ENCODE results near the gene VAMP8.

Gene VAMP8

DNA sequence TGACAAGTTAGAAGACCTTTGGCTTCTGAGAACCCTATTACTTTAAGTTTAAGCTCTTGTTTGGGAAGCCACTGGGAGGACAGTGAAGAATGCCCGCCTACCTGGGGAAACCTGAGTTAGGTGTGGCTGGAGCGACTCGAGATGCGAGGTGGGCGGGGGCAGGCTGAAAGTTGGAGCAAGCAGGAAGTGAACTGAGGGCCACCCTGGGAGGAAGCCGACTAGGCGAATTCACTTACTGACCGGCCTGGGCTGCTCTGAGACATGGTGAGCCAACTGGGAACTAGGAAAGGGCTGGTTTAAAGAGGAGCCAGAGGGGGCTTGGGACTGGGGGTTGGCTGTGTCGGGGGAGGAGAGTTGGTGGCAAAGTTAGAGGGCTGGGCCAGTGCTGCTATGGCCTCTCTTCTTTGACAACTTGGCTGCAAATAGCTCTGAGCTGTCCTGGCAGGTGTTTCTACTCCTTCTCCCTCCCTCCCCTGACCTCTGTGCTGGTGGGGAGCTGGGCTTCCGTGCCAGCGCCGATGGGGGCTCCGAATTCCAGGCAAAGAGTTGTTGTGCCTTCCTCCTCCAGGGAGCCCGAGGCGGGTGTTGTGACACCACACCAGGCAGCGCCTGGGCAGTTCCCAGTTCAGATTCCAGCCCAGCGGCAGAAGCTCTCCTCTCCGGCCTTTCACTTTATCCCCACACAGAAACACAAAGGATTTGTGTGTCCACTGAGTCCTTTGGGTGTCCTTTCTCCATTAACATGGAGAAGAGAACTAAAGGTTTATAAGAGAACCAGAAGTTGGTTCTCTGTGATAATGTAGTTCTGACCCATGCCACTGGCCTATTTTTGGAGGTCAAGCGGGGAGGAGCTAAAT, at the start of gene VAMP8:
TSS of gene VAMP8 (plus strand) at position 201 of the 857 bp plus-strand sequence. CDS start at position 262, 61 bp downstream.
- TF ChIP-seq, protein P1, sequence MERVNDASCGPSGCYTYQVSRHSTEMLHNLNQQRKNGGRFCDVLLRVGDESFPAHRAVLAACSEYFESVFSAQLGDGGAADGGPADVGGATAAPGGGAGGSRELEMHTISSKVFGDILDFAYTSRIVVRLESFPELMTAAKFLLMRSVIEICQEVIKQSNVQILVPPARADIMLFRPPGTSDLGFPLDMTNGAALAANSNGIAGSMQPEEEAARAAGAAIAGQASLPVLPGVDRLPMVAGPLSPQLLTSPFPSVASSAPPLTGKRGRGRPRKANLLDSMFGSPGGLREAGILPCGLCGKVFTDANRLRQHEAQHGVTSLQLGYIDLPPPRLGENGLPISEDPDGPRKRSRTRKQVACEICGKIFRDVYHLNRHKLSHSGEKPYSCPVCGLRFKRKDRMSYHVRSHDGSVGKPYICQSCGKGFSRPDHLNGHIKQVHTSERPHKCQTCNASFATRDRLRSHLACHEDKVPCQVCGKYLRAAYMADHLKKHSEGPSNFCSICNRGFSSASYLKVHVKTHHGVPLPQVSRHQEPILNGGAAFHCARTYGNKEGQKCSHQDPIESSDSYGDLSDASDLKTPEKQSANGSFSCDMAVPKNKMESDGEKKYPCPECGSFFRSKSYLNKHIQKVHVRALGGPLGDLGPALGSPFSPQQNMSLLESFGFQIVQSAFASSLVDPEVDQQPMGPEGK (CRISPR knock-in tag; IDR thresholded peaks at IDR 0.05; ENCODE audit: borderline replicate concordance), result no peak
- no peak for ATAC-seq

DNA sequence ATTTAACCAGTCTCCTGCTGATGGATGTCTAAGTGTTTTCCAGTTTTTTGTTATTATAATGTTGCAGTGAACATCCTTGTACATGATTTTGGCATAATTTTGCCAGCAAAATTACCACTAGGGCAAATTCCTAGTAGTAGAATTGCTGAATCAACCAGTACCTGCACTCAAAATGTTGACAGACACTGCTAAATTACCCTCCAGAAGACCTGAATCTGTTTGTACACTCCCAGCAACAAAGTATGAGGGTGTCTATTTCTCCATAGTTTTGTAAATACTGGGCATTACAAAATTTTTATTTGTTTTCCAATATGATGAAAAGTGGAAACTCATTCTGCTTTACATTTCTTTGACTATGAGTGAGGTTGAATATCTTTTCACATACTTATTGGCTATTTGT, 49.6 kb upstream of the VAMP8 start:
- no peak for ATAC-seq
- TF ChIP-seq ZFP3 (CRISPR knock-in tag; IDR thresholded peaks at IDR 0.05), result no peak

DNA sequence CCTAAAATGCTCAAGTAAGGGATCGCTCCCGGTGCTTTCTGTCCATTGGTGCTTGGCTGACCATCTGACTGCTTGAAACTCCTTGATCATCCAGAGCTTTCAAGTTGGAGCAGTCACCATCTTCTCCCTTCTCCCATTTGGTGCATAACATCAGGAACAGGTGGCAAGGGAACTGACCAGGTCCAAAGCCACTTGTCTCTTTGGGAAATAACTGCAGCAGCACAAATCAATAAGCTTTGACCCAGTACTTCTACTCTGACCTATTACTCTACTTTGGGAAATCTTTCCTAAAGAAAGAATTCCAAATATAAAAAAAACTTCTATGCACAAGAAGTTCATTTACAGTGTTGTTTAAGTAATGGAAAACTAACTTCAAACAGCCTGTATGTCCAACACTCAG, 49.0 kb upstream of the VAMP8 start:
- ATAC-seq, result no peak
- TF ChIP-seq ZFP3 (CRISPR knock-in tag; IDR thresholded peaks at IDR 0.05), result no peak

DNA sequence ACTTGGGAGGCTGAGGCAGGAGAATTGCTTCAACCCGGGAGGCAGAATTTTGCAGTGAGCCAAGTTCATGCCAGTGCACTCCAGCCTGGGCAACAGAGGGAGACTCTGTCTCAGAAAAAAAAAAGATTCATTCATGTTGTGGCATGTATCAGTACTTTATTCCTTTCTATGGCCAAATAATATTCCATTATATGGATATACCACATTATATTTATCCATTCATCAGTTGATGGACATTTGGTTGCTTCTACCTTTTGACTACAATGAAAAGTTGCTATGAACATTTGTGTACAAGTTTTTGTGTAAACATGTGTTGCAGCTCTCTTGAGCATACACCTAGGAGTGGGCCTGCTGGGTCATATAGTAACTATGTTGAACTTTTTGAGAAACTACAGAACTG, 47.6 kb upstream of the VAMP8 start:
- TF ChIP-seq, protein P2, sequence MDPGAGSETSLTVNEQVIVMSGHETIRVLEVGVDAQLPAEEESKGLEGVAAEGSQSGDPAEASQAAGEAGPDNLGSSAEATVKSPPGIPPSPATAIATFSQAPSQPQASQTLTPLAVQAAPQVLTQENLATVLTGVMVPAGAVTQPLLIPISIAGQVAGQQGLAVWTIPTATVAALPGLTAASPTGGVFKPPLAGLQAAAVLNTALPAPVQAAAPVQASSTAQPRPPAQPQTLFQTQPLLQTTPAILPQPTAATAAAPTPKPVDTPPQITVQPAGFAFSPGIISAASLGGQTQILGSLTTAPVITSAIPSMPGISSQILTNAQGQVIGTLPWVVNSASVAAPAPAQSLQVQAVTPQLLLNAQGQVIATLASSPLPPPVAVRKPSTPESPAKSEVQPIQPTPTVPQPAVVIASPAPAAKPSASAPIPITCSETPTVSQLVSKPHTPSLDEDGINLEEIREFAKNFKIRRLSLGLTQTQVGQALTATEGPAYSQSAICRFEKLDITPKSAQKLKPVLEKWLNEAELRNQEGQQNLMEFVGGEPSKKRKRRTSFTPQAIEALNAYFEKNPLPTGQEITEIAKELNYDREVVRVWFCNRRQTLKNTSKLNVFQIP (CRISPR knock-in tag; IDR thresholded peaks at IDR 0.05; ENCODE audit: borderline replicate concordance, low read depth), result no peak
- TF ChIP-seq GLIS3 (CRISPR knock-in tag; IDR thresholded peaks at IDR 0.05) (no peak), ZNF8 (CRISPR knock-in tag; IDR thresholded peaks at IDR 0.05) (peak; percentile 94)
- TF ChIP-seq, protein P3, sequence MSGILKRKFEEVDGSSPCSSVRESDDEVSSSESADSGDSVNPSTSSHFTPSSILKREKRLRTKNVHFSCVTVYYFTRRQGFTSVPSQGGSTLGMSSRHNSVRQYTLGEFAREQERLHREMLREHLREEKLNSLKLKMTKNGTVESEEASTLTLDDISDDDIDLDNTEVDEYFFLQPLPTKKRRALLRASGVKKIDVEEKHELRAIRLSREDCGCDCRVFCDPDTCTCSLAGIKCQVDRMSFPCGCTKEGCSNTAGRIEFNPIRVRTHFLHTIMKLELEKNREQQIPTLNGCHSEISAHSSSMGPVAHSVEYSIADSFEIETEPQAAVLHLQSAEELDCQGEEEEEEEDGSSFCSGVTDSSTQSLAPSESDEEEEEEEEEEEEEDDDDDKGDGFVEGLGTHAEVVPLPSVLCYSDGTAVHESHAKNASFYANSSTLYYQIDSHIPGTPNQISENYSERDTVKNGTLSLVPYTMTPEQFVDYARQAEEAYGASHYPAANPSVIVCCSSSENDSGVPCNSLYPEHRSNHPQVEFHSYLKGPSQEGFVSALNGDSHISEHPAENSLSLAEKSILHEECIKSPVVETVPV (CRISPR knock-in tag; IDR thresholded peaks at IDR 0.05), result no peak
- no peak for ATAC-seq

DNA sequence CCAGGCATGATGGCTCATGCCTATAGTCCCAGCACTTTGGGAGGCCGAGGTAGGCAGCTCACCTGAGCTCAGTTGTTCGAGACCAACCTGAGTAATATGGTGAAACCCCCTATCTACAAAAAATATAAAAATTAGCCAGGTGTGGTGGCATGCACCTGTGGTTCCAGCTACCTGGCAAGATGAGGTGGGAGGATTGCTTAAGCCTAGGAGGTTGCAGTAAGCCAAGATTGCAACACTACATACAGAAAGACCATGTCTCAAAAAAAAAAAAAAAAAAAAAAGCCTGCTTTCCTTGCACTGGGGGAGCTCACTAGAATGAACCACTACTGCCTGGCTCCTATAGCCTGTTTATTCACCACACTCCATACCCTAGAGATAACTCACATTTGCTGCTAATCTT, 45.8 kb upstream of the VAMP8 start:
- no peak for ATAC-seq
- TF ChIP-seq ZNF8 (CRISPR knock-in tag; IDR thresholded peaks at IDR 0.05) (no peak), BACH2 (CRISPR knock-in tag; IDR thresholded peaks at IDR 0.05; ENCODE audit: borderline replicate concordance) (no peak), ARNTL (CRISPR knock-in tag; IDR thresholded peaks at IDR 0.05; ENCODE audit: borderline replicate concordance, low read depth) (no peak), SNAI2 (CRISPR knock-in tag; IDR thresholded peaks at IDR 0.05) (no peak), ZNF565 (CRISPR knock-in tag; conservative IDR thresholded peaks at IDR 0.05; ENCODE audit: low read depth) (no peak), ISL1 (CRISPR knock-in tag; IDR thresholded peaks at IDR 0.05) (no peak), ZFP3 (CRISPR knock-in tag; IDR thresholded peaks at IDR 0.05) (no peak), TCF4 (CRISPR knock-in tag; IDR thresholded peaks at IDR 0.05; ENCODE audit: borderline replicate concordance) (no peak), OSR1 (CRISPR knock-in tag; IDR thresholded peaks at IDR 0.05) (no peak), TOX (CRISPR knock-in tag; IDR thresholded peaks at IDR 0.05; ENCODE audit: borderline replicate concordance) (no peak)
- TF ChIP-seq, protein P1 (CRISPR knock-in tag; IDR thresholded peaks at IDR 0.05; ENCODE audit: borderline replicate concordance), result no peak
- TF ChIP-seq, protein P2 (CRISPR knock-in tag; IDR thresholded peaks at IDR 0.05; ENCODE audit: borderline replicate concordance, low read depth), result no peak

Measured in SK-N-SH treated with all-trans-retinoic acid at 6 μM for 48 hours (cell line).